ENCODE results near the gene TBC1D28. TPM values are rescaled to one million over a fixed set of nuclear protein-coding genes. Genes with fewer than 3 reads are reported as not detected.
"Not testable (repeated sequence)": the region's sequence is repeated elsewhere in the genome, so short reads cannot be mapped to it uniquely, and the experiment has no call there.

The TBC1D28 gene
- total RNA-seq: not detected in 2 replicates

- ATAC-seq (ENCODE audit: low read depth); POLR2A ChIA-PET; H3K4me1 Mint-ChIP-seq; H3K4me3 Mint-ChIP-seq; intact Hi-C loops (cut with micrococcal nuclease); H3K27me3 Mint-ChIP-seq; CTCF ChIA-PET; H3K9me3 Mint-ChIP-seq; H3K27ac Mint-ChIP-seq; DNase-seq; H3K36me3 Mint-ChIP-seq (ENCODE audit: low read depth): not testable (repeated sequence)
Observed at GRCh38 chr17:18644291-18644690, at the start of gene TBC1D28. TSS of gene TBC1D28 (minus strand) at chr17:18644391. CDS start at chr17:18641352, 3,039 bp downstream.

- DNase-seq; POLR2A ChIA-PET; H3K27me3 Mint-ChIP-seq; CTCF ChIA-PET; H3K36me3 Mint-ChIP-seq (ENCODE audit: low read depth); H3K9me3 Mint-ChIP-seq; H3K4me1 Mint-ChIP-seq; intact Hi-C loops (cut with micrococcal nuclease); H3K27ac Mint-ChIP-seq; ATAC-seq (ENCODE audit: low read depth): not testable (repeated sequence)
- H3K4me3 Mint-ChIP-seq: peak overlapping the region; percentile 89
Observed at GRCh38 chr17:18682668-18683067, 38.5 kb upstream of the TBC1D28 start.

GRCh38 chr17:18681767-18682571 is 37.8 kb upstream of the TBC1D28 start, which contains the start of gene FOXO3B:
TSS of gene FOXO3B (minus strand) at chr17:18682314. CDS start at chr17:18681651, 663 bp downstream.
- intact Hi-C loops (cut with micrococcal nuclease); POLR2A ChIA-PET; CTCF ChIA-PET; H3K4me1 Mint-ChIP-seq; H3K9me3 Mint-ChIP-seq; H3K27me3 Mint-ChIP-seq: not testable (repeated sequence)
- H3K36me3 Mint-ChIP-seq (ENCODE audit: low read depth): peaks cover 10% of the 10 kb centered on the region
- peak within 1 kb of the TSS; percentile 89 for H3K4me3 Mint-ChIP-seq
- DNase-seq (peak; percentile 58), ATAC-seq (ENCODE audit: low read depth) (peak; percentile 88)
- H3K27ac Mint-ChIP-seq: peak within 1 kb of the TSS; percentile 75

GRCh38 chr17:18677381-18677780 is 33.2 kb upstream of the TBC1D28 start:
- intact Hi-C loops (cut with micrococcal nuclease); H3K4me1 Mint-ChIP-seq; CTCF ChIA-PET; ATAC-seq (ENCODE audit: low read depth); H3K27me3 Mint-ChIP-seq; DNase-seq; H3K4me3 Mint-ChIP-seq; H3K9me3 Mint-ChIP-seq; H3K27ac Mint-ChIP-seq; POLR2A ChIA-PET: not testable (repeated sequence)
- peaks cover 22% of the 10 kb centered on the region for H3K36me3 Mint-ChIP-seq (ENCODE audit: low read depth)

GRCh38 chr17:18676928-18677327 is 32.7 kb upstream of the TBC1D28 start:
- ATAC-seq (ENCODE audit: low read depth); POLR2A ChIA-PET; H3K27me3 Mint-ChIP-seq; DNase-seq; H3K4me1 Mint-ChIP-seq; H3K4me3 Mint-ChIP-seq; intact Hi-C loops (cut with micrococcal nuclease); H3K27ac Mint-ChIP-seq; CTCF ChIA-PET; H3K9me3 Mint-ChIP-seq: not testable (repeated sequence)
- H3K36me3 Mint-ChIP-seq (ENCODE audit: low read depth): peaks cover 23% of the 10 kb centered on the region

GRCh38 chr17:18672395-18673227 is 28.4 kb upstream of the TBC1D28 start:
- H3K9me3 Mint-ChIP-seq; H3K4me3 Mint-ChIP-seq; POLR2A ChIA-PET; H3K4me1 Mint-ChIP-seq; H3K27me3 Mint-ChIP-seq; DNase-seq; CTCF ChIA-PET; ATAC-seq (ENCODE audit: low read depth); H3K27ac Mint-ChIP-seq; intact Hi-C loops (cut with micrococcal nuclease): not testable (repeated sequence)
- peaks cover 45% of the 10 kb centered on the region for H3K36me3 Mint-ChIP-seq (ENCODE audit: low read depth)

- CTCF ChIA-PET, POLR2A ChIA-PET: not testable (repeated sequence)
Observed at GRCh38 chr17:18668625-18669024, 24.4 kb upstream of the TBC1D28 start.

GRCh38 chr17:18667535-18667934 is 23.3 kb upstream of the TBC1D28 start:
- ATAC-seq (ENCODE audit: low read depth); H3K27ac Mint-ChIP-seq; DNase-seq; H3K4me1 Mint-ChIP-seq; POLR2A ChIA-PET; H3K27me3 Mint-ChIP-seq; H3K4me3 Mint-ChIP-seq; CTCF ChIA-PET; intact Hi-C loops (cut with micrococcal nuclease): not testable (repeated sequence)
- H3K36me3 Mint-ChIP-seq (ENCODE audit: low read depth): peaks cover 42% of the 10 kb centered on the region
- H3K9me3 Mint-ChIP-seq: peaks cover 12% of the 10 kb centered on the region

More at GRCh38 chr17:18668625-18669024, 24.4 kb upstream of the TBC1D28 start:
- H3K27me3 Mint-ChIP-seq; intact Hi-C loops (cut with micrococcal nuclease); H3K4me3 Mint-ChIP-seq; DNase-seq; H3K4me1 Mint-ChIP-seq; H3K27ac Mint-ChIP-seq; ATAC-seq (ENCODE audit: low read depth); H3K9me3 Mint-ChIP-seq: not testable (repeated sequence)
- H3K36me3 Mint-ChIP-seq (ENCODE audit: low read depth): peaks cover 39% of the 10 kb centered on the region

- CTCF ChIA-PET; intact Hi-C loops (cut with micrococcal nuclease); ATAC-seq (ENCODE audit: low read depth); H3K27ac Mint-ChIP-seq; POLR2A ChIA-PET; H3K4me3 Mint-ChIP-seq; DNase-seq; H3K27me3 Mint-ChIP-seq; H3K4me1 Mint-ChIP-seq: not testable (repeated sequence)
- H3K36me3 Mint-ChIP-seq (ENCODE audit: low read depth): peaks cover 39% of the 10 kb centered on the region
- peaks cover 12% of the 10 kb centered on the region for H3K9me3 Mint-ChIP-seq
Observed at GRCh38 chr17:18666326-18666725, 22.1 kb upstream of the TBC1D28 start.

- Mint-ChIP-seq H3K9me3 (peaks cover 13% of the 10 kb centered on the region), H3K36me3 (ENCODE audit: low read depth) (peaks cover 12% of the 10 kb centered on the region)
- H3K27ac Mint-ChIP-seq; DNase-seq; CTCF ChIA-PET; H3K4me3 Mint-ChIP-seq; H3K27me3 Mint-ChIP-seq; POLR2A ChIA-PET; intact Hi-C loops (cut with micrococcal nuclease); ATAC-seq (ENCODE audit: low read depth); H3K4me1 Mint-ChIP-seq: not testable (repeated sequence)
Observed at GRCh38 chr17:18661924-18662624, 17.9 kb upstream of the TBC1D28 start.

GRCh38 chr17:18650094-18650493 is 5.9 kb upstream of the TBC1D28 start:
- POLR2A ChIA-PET; H3K36me3 Mint-ChIP-seq (ENCODE audit: low read depth); intact Hi-C loops (cut with micrococcal nuclease); H3K27ac Mint-ChIP-seq; H3K4me3 Mint-ChIP-seq; H3K9me3 Mint-ChIP-seq; CTCF ChIA-PET; H3K27me3 Mint-ChIP-seq; DNase-seq; H3K4me1 Mint-ChIP-seq: not testable (repeated sequence)
- peak; percentile 60 for ATAC-seq (ENCODE audit: low read depth)
